ENCODE results near the gene POLR2C. TPM values are rescaled to one million over a fixed set of nuclear protein-coding genes. Genes with fewer than 3 reads are reported as not detected.
A peak's percentile ranks its signal among the peaks of the same experiment; 100 is the strongest.

Gene POLR2C
- total and polyA plus RNA-seq, 2 of the 13 experiments (the other 11 are each of a cell fraction or from before 2014, with no cell fraction given) = 104 to 216 TPM

DNA sequence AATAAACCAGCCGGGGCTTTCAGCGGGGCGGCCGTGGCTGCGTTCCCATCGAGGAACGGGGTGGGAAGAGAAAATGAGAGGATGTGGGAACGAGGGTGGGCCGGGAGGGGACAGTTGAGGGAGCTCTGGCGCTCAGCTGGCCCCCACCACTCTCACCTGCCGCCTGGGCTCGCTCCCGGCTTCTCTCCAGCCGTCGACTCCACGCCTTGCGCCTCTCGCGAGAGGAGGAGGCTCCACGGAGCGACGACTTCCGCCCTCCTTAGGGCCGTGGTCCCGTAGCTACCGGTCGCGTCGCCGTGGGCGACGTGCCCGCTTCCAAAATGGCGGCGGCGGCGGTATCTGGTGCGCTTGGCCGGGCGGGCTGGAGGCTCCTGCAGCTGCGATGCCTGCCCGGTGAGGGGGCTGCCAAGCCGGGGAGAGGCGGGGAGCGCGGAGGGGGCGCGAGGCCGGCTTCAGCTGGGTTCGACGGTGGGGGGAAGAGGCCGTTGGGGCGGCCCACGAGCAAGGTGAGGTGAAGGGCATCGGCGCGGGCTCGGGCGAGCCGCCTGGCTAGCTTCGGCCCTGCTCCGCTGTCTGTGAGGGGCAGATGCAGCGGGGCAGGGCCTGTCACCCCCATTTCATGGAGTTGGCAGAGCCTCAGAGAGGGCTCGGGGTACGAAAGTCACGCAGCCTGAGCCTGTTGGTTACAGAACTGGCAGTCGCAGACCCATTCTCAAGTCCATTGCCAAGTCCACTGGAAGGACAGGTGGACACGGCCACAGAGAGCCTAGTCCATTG, 15.1 kb upstream of the POLR2C start, which contains the start of the genes CIAPIN1 and COQ9 (continued):
- TF ChIP-seq, protein P1, sequence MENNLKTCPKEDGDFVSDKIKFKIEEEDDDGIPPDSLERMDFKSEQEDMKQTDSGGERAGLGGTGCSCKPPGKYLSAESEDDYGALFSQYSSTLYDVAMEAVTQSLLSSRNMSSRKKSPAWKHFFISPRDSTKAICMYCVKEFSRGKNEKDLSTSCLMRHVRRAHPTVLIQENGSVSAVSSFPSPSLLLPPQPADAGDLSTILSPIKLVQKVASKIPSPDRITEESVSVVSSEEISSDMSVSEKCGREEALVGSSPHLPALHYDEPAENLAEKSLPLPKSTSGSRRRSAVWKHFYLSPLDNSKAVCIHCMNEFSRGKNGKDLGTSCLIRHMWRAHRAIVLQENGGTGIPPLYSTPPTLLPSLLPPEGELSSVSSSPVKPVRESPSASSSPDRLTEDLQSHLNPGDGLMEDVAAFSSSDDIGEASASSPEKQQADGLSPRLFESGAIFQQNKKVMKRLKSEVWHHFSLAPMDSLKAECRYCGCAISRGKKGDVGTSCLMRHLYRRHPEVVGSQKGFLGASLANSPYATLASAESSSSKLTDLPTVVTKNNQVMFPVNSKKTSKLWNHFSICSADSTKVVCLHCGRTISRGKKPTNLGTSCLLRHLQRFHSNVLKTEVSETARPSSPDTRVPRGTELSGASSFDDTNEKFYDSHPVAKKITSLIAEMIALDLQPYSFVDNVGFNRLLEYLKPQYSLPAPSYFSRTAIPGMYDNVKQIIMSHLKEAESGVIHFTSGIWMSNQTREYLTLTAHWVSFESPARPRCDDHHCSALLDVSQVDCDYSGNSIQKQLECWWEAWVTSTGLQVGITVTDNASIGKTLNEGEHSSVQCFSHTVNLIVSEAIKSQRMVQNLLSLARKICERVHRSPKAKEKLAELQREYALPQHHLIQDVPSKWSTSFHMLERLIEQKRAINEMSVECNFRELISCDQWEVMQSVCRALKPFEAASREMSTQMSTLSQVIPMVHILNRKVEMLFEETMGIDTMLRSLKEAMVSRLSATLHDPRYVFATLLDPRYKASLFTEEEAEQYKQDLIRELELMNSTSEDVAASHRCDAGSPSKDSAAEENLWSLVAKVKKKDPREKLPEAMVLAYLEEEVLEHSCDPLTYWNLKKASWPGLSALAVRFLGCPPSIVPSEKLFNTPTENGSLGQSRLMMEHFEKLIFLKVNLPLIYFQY (CRISPR knock-in tag; IDR thresholded peaks at IDR 0.05; ENCODE audit: borderline replicate concordance) = 0 out of 2 replicates have a peak, but pooled peaks have one; percentile 63
- TF ChIP-seq, protein P2, sequence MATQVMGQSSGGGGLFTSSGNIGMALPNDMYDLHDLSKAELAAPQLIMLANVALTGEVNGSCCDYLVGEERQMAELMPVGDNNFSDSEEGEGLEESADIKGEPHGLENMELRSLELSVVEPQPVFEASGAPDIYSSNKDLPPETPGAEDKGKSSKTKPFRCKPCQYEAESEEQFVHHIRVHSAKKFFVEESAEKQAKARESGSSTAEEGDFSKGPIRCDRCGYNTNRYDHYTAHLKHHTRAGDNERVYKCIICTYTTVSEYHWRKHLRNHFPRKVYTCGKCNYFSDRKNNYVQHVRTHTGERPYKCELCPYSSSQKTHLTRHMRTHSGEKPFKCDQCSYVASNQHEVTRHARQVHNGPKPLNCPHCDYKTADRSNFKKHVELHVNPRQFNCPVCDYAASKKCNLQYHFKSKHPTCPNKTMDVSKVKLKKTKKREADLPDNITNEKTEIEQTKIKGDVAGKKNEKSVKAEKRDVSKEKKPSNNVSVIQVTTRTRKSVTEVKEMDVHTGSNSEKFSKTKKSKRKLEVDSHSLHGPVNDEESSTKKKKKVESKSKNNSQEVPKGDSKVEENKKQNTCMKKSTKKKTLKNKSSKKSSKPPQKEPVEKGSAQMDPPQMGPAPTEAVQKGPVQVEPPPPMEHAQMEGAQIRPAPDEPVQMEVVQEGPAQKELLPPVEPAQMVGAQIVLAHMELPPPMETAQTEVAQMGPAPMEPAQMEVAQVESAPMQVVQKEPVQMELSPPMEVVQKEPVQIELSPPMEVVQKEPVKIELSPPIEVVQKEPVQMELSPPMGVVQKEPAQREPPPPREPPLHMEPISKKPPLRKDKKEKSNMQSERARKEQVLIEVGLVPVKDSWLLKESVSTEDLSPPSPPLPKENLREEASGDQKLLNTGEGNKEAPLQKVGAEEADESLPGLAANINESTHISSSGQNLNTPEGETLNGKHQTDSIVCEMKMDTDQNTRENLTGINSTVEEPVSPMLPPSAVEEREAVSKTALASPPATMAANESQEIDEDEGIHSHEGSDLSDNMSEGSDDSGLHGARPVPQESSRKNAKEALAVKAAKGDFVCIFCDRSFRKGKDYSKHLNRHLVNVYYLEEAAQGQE (IDR thresholded peaks at IDR 0.05; ENCODE audit: borderline replicate concordance in 1 of 2, low read depth in 1 of 2, low read length in 2 of 2) = peak in 1 of 2 experiments; percentile 70; a peak in 1 of 4 replicates
- 0 out of 2 replicates have a peak, but pooled peaks have one; percentile 21 for TF ChIP-seq JDP2 (CRISPR knock-in tag; IDR thresholded peaks at IDR 0.05; ENCODE audit: borderline replicate concordance)
- TF ChIP-seq ZNF33B (CRISPR knock-in tag; IDR thresholded peaks at IDR 0.05) = peak; percentile 92
- no peak for TF ChIP-seq XBP1 (CRISPR knock-in tag; IDR thresholded peaks at IDR 0.05)
- TF ChIP-seq MIER3 (CRISPR knock-in tag; IDR thresholded peaks at IDR 0.05; ENCODE audit: borderline replicate concordance) = peak; percentile 92
- peak; percentile 35; the same call in 1 of the 2 replicates for TF ChIP-seq KLF11 (CRISPR knock-in tag; IDR thresholded peaks at IDR 0.05)
- TF ChIP-seq REL (CRISPR knock-in tag; conservative IDR thresholded peaks at IDR 0.05) = no peak; the same call in 1 of the 2 replicates
- peak; percentile 94 for TF ChIP-seq ZC3H13 (CRISPR knock-in tag; IDR thresholded peaks at IDR 0.05)
- TF ChIP-seq ZC3H4 (CRISPR knock-in tag; IDR thresholded peaks at IDR 0.05; ENCODE audit: borderline replicate concordance) = no peak
- TF ChIP-seq POLR2G (IDR thresholded peaks at IDR 0.05; ENCODE audit: low read depth, low read length) = peak; percentile 97
- TF ChIP-seq, protein P3, sequence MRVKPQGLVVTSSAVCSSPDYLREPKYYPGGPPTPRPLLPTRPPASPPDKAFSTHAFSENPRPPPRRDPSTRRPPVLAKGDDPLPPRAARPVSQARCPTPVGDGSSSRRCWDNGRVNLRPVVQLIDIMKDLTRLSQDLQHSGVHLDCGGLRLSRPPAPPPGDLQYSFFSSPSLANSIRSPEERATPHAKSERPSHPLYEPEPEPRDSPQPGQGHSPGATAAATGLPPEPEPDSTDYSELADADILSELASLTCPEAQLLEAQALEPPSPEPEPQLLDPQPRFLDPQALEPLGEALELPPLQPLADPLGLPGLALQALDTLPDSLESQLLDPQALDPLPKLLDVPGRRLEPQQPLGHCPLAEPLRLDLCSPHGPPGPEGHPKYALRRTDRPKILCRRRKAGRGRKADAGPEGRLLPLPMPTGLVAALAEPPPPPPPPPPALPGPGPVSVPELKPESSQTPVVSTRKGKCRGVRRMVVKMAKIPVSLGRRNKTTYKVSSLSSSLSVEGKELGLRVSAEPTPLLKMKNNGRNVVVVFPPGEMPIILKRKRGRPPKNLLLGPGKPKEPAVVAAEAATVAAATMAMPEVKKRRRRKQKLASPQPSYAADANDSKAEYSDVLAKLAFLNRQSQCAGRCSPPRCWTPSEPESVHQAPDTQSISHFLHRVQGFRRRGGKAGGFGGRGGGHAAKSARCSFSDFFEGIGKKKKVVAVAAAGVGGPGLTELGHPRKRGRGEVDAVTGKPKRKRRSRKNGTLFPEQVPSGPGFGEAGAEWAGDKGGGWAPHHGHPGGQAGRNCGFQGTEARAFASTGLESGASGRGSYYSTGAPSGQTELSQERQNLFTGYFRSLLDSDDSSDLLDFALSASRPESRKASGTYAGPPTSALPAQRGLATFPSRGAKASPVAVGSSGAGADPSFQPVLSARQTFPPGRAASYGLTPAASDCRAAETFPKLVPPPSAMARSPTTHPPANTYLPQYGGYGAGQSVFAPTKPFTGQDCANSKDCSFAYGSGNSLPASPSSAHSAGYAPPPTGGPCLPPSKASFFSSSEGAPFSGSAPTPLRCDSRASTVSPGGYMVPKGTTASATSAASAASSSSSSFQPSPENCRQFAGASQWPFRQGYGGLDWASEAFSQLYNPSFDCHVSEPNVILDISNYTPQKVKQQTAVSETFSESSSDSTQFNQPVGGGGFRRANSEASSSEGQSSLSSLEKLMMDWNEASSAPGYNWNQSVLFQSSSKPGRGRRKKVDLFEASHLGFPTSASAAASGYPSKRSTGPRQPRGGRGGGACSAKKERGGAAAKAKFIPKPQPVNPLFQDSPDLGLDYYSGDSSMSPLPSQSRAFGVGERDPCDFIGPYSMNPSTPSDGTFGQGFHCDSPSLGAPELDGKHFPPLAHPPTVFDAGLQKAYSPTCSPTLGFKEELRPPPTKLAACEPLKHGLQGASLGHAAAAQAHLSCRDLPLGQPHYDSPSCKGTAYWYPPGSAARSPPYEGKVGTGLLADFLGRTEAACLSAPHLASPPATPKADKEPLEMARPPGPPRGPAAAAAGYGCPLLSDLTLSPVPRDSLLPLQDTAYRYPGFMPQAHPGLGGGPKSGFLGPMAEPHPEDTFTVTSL (CRISPR knock-in tag; IDR thresholded peaks at IDR 0.05; ENCODE audit: borderline replicate concordance) = no peak
- peak; percentile 97 for TF ChIP-seq ZNF451 (CRISPR knock-in tag; IDR thresholded peaks at IDR 0.05)
- TF ChIP-seq ZNF350 (CRISPR knock-in tag; IDR thresholded peaks at IDR 0.05; ENCODE audit: borderline replicate concordance, low read depth) = peak; percentile 97
